K562 (cell line): ENCODE results near the gene DRG1. TPM values are rescaled to one million over a fixed set of nuclear protein-coding genes. Genes with fewer than 3 reads are reported as not detected.

ENCODE experiments used
- NFRKB ChIP-seq: fragments of 450-650 bp; IDR thresholded peaks from 2 replicates; pipeline ENCODE4 v1.6.1; 2016; ENCODE audit warnings: low read depth
- PRPF4 ChIP-seq: fragments of 200-400 bp; formaldehyde crosslinking; IDR thresholded peaks from one replicate; pipeline ENCODE4 v1.6.1; 2017; ENCODE audit warnings: low read length, low read depth, mild to moderate bottlenecking; ENCODE audit not compliant: insufficient read depth, poor library complexity, severe bottlenecking
- RB1 ChIP-seq: fragments of 450-650 bp; IDR thresholded peaks from 2 replicates; pipeline ENCODE4 v1.6.1; 2017; ENCODE audit warnings: low read depth, mild to moderate bottlenecking
- RCOR1 ChIP-seq, 2 experiments: IDR thresholded peaks; 2 replicates each; pipeline ENCODE4 v1.6.1; 2012; ENCODE audit warnings: low read depth in 2 of 2, low read length in 2 of 2, borderline replicate concordance in 1 of 2, improper control_type of control experiment in 1 of 2
- SETDB1 ChIP-seq: IDR thresholded peaks from one replicate; pipeline ENCODE4 v1.6.1; 2012; ENCODE audit warnings: low read length, control low read depth, inconsistent platforms
- TRIM25 ChIP-seq: fragments of 450-650 bp; IDR thresholded peaks from 2 replicates; pipeline ENCODE4 v1.7.0; 2016; ENCODE audit warnings: borderline replicate concordance
- polyA plus RNA-seq, 8 experiments: library from polyadenylated mRNA; depleted of rRNA in 4 of 8; stranded (reverse) in 5 of 8; unstranded in 3 of 8; fragments of >200 nt; fragmentation: Nextera tagmentation in 2 of 8; fragmentation: Illumina TruSeq in 1 of 8; extraction: Ambion mirVana in 2 of 8; extraction: Trizol in 1 of 8; gene quantifications; 2 replicates each; pipeline versions ENCODE4 v1.2.1 to v1.2.3, GENCODE V29; 2011 to 2014; ENCODE audit warnings: inconsistent platforms in 1 of 8, missing spikeins in 1 of 8
- total RNA-seq, 7 experiments: library from RNA; depleted of rRNA in 6 of 7; stranded (reverse); fragments of >200 nt in 6 of 7; fragmentation: Illumina TruSeq in 2 of 7; extraction: Trizol in 2 of 7; gene quantifications; 2 replicates each; pipeline versions ENCODE4 v1.2.1 to v1.2.3, GENCODE V29; 2011 to 2021; ENCODE audit warnings: low replicate concordance in 1 of 7
- TF ChIP-seq, protein P1 (sequence below): fragments of 450-650 bp; IDR thresholded peaks from 2 replicates; pipeline ENCODE4 v1.6.1; 2016; ENCODE audit warnings: mild to moderate bottlenecking, moderate library complexity
- TF ChIP-seq, protein P2 (sequence below): fragments of 150-350 bp; conservative IDR thresholded peaks from 2 replicates; pipeline ENCODE4 v1.6.1; 2014; ENCODE audit warnings: low read length

The DRG1 gene
- total and polyA plus RNA-seq, 9 of the 15 experiments (the other 6 are each of a cell fraction or from before 2014, with no cell fraction given), result 76.4 to 211 (median 93.3) TPM

- 0 out of 4 replicates have a peak, but pooled peaks of 1 of the 2 experiments have one; percentile 33 for TF ChIP-seq RCOR1 (IDR thresholded peaks at IDR 0.05; ENCODE audit: borderline replicate concordance in 1 of 2, low read depth in 2 of 2, low read length in 2 of 2)
- TF ChIP-seq, protein P1, sequence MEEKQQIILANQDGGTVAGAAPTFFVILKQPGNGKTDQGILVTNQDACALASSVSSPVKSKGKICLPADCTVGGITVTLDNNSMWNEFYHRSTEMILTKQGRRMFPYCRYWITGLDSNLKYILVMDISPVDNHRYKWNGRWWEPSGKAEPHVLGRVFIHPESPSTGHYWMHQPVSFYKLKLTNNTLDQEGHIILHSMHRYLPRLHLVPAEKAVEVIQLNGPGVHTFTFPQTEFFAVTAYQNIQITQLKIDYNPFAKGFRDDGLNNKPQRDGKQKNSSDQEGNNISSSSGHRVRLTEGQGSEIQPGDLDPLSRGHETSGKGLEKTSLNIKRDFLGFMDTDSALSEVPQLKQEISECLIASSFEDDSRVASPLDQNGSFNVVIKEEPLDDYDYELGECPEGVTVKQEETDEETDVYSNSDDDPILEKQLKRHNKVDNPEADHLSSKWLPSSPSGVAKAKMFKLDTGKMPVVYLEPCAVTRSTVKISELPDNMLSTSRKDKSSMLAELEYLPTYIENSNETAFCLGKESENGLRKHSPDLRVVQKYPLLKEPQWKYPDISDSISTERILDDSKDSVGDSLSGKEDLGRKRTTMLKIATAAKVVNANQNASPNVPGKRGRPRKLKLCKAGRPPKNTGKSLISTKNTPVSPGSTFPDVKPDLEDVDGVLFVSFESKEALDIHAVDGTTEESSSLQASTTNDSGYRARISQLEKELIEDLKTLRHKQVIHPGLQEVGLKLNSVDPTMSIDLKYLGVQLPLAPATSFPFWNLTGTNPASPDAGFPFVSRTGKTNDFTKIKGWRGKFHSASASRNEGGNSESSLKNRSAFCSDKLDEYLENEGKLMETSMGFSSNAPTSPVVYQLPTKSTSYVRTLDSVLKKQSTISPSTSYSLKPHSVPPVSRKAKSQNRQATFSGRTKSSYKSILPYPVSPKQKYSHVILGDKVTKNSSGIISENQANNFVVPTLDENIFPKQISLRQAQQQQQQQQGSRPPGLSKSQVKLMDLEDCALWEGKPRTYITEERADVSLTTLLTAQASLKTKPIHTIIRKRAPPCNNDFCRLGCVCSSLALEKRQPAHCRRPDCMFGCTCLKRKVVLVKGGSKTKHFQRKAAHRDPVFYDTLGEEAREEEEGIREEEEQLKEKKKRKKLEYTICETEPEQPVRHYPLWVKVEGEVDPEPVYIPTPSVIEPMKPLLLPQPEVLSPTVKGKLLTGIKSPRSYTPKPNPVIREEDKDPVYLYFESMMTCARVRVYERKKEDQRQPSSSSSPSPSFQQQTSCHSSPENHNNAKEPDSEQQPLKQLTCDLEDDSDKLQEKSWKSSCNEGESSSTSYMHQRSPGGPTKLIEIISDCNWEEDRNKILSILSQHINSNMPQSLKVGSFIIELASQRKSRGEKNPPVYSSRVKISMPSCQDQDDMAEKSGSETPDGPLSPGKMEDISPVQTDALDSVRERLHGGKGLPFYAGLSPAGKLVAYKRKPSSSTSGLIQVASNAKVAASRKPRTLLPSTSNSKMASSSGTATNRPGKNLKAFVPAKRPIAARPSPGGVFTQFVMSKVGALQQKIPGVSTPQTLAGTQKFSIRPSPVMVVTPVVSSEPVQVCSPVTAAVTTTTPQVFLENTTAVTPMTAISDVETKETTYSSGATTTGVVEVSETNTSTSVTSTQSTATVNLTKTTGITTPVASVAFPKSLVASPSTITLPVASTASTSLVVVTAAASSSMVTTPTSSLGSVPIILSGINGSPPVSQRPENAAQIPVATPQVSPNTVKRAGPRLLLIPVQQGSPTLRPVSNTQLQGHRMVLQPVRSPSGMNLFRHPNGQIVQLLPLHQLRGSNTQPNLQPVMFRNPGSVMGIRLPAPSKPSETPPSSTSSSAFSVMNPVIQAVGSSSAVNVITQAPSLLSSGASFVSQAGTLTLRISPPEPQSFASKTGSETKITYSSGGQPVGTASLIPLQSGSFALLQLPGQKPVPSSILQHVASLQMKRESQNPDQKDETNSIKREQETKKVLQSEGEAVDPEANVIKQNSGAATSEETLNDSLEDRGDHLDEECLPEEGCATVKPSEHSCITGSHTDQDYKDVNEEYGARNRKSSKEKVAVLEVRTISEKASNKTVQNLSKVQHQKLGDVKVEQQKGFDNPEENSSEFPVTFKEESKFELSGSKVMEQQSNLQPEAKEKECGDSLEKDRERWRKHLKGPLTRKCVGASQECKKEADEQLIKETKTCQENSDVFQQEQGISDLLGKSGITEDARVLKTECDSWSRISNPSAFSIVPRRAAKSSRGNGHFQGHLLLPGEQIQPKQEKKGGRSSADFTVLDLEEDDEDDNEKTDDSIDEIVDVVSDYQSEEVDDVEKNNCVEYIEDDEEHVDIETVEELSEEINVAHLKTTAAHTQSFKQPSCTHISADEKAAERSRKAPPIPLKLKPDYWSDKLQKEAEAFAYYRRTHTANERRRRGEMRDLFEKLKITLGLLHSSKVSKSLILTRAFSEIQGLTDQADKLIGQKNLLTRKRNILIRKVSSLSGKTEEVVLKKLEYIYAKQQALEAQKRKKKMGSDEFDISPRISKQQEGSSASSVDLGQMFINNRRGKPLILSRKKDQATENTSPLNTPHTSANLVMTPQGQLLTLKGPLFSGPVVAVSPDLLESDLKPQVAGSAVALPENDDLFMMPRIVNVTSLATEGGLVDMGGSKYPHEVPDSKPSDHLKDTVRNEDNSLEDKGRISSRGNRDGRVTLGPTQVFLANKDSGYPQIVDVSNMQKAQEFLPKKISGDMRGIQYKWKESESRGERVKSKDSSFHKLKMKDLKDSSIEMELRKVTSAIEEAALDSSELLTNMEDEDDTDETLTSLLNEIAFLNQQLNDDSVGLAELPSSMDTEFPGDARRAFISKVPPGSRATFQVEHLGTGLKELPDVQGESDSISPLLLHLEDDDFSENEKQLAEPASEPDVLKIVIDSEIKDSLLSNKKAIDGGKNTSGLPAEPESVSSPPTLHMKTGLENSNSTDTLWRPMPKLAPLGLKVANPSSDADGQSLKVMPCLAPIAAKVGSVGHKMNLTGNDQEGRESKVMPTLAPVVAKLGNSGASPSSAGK, result no peak
- TF ChIP-seq SETDB1, result no peak
- TF ChIP-seq RB1, result no peak
- TF ChIP-seq NFRKB, result no peak
- TF ChIP-seq, protein P2, sequence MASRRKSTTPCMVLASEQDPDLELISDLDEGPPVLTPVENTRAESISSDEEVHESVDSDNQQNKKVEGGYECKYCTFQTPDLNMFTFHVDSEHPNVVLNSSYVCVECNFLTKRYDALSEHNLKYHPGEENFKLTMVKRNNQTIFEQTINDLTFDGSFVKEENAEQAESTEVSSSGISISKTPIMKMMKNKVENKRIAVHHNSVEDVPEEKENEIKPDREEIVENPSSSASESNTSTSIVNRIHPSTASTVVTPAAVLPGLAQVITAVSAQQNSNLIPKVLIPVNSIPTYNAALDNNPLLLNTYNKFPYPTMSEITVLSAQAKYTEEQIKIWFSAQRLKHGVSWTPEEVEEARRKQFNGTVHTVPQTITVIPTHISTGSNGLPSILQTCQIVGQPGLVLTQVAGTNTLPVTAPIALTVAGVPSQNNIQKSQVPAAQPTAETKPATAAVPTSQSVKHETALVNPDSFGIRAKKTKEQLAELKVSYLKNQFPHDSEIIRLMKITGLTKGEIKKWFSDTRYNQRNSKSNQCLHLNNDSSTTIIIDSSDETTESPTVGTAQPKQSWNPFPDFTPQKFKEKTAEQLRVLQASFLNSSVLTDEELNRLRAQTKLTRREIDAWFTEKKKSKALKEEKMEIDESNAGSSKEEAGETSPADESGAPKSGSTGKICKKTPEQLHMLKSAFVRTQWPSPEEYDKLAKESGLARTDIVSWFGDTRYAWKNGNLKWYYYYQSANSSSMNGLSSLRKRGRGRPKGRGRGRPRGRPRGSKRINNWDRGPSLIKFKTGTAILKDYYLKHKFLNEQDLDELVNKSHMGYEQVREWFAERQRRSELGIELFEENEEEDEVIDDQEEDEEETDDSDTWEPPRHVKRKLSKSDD, result no peak
- no peak for TF ChIP-seq PRPF4
- TF ChIP-seq TRIM25, result no peak
- TF ChIP-seq, all 486 proteins: peak for 7
These were observed 49.0 kb upstream of the DRG1 start (continued) for GRCh38 chr22:31350410-31350863.
